ENCODE measurements around the gene GOLGA2. TPM values are rescaled to one million over a fixed set of nuclear protein-coding genes. Genes with fewer than 3 reads are reported as not detected.

The GOLGA2 gene
- total RNA-seq, 4 donors from 2014 or later: 18.4 to 174 (median 89.9) TPM

DNA sequence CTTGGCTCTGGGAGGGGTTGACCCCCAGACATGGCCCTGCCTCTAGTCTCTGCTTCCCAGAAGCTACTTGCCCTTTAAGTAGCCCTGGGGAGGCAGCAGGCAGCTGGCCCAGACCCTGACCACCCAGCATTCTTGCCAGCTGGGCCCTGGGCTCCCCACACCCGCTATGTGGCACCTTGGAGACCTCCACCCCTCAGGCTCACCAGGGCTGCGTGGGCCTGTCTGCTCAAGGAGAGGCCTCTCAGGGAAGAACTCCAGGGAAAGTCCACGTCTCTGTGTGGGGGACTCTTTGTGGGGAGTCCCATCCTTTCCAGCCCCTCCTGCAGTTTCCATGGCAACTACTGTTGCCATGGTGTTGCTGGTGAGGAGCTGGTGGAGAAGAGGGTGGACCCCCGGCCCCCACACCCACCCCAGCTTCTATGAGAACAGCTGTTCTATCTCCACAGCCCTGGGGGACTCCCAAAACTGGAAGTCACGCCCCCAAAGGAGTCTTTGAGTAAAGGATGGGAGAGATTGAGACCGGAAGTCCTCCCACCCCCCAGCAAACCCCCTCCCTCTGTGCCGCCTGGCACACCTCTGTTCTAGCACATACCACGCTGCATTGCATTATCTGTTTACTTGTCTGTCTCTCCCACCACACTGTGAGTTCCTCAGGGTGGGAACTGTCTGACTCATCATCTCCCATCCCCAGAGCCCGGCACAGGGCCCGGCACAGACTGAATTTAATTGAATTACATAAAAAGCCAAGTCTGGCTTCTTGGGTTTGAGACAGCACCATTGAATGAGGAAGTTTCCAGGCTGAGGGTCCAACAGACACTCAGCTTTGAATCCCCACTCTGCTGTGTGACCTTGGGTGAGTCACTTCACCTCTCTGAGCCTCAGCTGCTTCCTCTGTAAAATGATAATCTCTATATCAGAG, 60.1 kb downstream of the GOLGA2 start:
- TF ChIP-seq POLR2A (IDR thresholded peaks at IDR 0.05): no peak
- Histone ChIP-seq H3K4me1 (no peaks in the 10 kb centered on the region), H3K36me3 (no peaks in the 10 kb centered on the region), H3K27ac (peak overlapping the region; percentile 62 to 76), H3K4me3 (no peak overlapping the region), H3K9me3 (no peaks in the 10 kb centered on the region), H3K27me3 (no peaks in the 10 kb centered on the region)
- peak; percentile 61 to 69 for DNase-seq
- intact Hi-C loops (cut with DNase I; ENCODE audit: low total_unique reads): no loop called here

DNA sequence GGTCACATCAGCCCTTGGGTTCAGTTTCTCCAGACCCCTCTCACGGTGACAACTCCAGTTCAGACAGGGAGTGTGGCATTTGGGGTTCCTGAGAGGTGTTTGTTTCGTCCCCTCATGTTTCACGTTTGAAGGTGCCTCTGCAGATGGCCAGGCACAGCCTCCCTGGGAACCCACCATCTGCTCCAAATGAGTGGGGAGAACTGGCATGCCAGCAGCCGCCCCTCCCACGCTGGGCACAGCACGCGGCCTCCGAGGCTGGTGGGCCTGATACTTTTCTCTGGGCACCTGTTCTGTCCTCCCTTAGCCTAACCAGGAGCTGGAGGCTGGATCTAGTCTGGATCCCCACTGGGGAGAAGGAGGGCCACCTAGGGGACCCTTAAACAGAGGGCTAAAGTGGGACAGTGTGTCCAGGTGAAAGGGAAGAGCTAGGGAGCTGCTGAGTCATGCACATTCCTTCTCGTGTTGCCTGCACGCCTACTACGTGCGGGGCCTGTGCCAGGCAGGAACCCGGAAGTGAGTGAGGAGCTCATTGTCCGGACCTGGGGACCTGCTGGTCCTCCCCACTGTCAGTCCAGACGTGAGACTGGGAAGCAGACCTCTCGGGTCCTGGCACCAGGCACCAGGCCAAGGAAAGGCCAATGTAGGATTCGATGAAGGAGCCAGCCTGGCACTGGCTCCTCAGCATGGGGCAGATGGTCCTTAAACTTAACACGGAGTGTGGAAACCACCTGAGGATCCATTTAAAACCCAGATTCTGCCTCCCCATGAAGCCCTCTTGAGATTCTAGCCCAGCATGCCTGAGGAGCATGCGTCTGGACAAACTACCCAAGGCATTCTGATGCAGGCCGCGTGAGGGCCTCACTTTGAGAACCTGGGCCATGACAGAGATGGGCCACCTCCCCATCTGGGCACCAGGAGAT, 61.0 kb downstream of the GOLGA2 start:
- DNase-seq: no peak
- Histone ChIP-seq H3K27ac (peak overlapping the region; percentile 62 to 76), H3K9me3 (no peaks in the 10 kb centered on the region), H3K4me1 (no peaks in the 10 kb centered on the region), H3K36me3 (no peaks in the 10 kb centered on the region), H3K4me3 (no peak overlapping the region), H3K27me3 (no peaks in the 10 kb centered on the region)
- intact Hi-C loops (cut with DNase I; ENCODE audit: low total_unique reads): no loop called here
- no peak for TF ChIP-seq POLR2A (IDR thresholded peaks at IDR 0.05)
- TF ChIP-seq, protein P1, sequence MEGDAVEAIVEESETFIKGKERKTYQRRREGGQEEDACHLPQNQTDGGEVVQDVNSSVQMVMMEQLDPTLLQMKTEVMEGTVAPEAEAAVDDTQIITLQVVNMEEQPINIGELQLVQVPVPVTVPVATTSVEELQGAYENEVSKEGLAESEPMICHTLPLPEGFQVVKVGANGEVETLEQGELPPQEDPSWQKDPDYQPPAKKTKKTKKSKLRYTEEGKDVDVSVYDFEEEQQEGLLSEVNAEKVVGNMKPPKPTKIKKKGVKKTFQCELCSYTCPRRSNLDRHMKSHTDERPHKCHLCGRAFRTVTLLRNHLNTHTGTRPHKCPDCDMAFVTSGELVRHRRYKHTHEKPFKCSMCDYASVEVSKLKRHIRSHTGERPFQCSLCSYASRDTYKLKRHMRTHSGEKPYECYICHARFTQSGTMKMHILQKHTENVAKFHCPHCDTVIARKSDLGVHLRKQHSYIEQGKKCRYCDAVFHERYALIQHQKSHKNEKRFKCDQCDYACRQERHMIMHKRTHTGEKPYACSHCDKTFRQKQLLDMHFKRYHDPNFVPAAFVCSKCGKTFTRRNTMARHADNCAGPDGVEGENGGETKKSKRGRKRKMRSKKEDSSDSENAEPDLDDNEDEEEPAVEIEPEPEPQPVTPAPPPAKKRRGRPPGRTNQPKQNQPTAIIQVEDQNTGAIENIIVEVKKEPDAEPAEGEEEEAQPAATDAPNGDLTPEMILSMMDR (IDR thresholded peaks at IDR 0.05): no peak

DNA sequence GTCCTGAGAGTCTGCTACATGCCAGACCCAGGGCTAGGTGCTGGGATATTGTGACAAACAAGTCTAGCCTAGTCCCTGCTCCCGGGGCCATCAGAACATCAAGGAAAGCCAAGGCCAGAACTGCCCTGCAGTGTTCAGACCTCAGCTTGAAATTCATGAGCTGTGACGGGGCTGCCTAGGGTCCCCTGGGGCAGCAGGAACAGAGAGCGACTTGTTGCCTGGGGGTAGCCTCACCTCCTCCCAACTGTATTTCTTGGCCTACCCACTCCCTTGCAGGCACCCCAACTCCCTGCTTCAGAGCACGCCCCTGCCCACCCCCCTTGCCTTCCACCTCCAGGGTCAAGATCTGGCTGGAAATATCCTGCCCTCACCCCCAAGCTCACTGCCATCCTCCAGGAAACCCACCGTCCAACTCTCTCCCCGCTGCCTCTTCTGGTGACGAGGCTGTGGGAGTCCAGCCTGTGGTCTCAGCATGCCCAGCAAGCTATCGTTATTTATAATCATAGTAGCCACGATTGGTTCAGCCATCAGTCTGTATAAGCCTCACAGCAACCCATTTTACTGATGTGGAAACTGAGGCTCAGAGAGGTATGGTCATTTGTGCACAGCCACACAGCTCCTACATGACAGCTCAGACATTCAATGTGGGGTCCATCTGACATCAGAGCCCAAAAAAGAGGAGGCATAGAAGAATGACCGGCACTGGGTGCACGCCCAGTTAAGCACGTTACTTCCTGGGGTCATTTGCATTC, 61.9 kb downstream of the GOLGA2 start:
- no peak for TF ChIP-seq POLR2A (IDR thresholded peaks at IDR 0.05)
- TF ChIP-seq, protein P1 (IDR thresholded peaks at IDR 0.05): no peak
- DNase-seq: no peak
- Histone ChIP-seq H3K27ac (peak overlapping the region in 1 of 2 donors; percentile 76), H3K9me3 (no peaks in the 10 kb centered on the region), H3K27me3 (no peaks in the 10 kb centered on the region), H3K4me3 (no peak overlapping the region), H3K4me1 (no peaks in the 10 kb centered on the region), H3K36me3 (no peaks in the 10 kb centered on the region)
- intact Hi-C loops (cut with DNase I; ENCODE audit: low total_unique reads): no loop called here

DNA sequence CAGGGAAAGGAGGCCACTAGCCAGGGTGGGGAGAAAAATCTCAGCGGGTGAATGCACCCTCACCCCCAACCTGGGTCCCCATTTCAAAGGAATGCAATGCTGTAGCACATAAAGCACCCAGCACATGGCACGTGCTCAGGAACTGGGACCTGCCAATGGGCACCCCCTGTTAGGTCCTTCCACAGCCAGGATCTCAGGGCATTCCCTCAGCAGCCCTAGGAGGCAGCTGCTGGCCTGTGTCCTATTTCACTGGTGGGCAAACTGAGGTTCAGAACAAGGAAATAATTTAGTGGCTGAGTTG, 63.9 kb downstream of the GOLGA2 start:
- H3K9me3 ChIP-seq: no peaks in the 10 kb centered on the region
- intact Hi-C loops (cut with DNase I; ENCODE audit: low total_unique reads): no loop called here
- TF ChIP-seq, protein P1 (IDR thresholded peaks at IDR 0.05): no peak
- TF ChIP-seq POLR2A (IDR thresholded peaks at IDR 0.05): no peak
- peak overlapping the region in 1 of 2 donors; percentile 21 for H3K27ac ChIP-seq
- H3K27me3 ChIP-seq: no peaks in the 10 kb centered on the region
- no peak overlapping the region for H3K4me3 ChIP-seq
- no peak for DNase-seq
- no peaks in the 10 kb centered on the region for H3K4me1 ChIP-seq
- H3K36me3 ChIP-seq: no peaks in the 10 kb centered on the region

DNA sequence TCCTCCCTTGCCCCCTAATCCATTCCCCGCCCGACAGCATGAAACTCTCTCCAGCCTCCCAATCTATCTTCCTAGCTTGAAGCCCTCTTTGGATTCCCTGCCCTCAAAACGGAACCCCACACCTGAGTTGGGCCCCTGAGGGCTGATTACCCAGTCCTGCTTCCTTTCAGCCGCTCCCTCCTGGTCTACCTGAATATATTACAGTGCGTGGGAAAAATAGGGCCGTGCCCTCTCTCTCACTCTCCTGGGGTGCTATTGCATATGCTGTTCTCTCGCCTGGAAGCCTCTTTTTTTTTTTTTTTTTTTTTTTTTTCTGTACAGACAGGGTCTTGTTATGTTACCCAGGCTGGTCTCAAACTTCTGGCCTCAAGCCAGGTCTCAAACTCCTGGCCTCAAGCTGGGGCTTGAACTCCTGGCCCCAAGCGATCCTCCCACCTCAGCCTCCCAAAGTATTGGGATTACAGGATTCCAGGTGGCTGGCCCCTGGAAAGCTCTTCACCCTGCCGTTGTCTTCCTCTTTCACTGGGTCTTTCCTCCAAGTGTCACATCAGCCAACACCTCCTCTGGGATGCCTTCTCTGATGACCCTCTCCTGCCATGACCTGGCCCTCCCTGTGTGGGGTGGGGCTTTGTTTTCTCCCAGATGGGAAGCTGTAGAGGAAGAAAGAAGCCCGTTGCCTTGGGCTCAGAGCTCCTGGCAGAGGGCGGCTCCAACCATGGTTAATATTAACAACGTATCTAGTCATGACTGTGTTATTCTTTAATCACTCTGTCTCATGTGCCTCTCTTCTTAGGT, 64.4 kb downstream of the GOLGA2 start:
- peak overlapping the region in 1 of 2 donors; percentile 21 for H3K27ac ChIP-seq
- H3K27me3 ChIP-seq: no peaks in the 10 kb centered on the region
- no peaks in the 10 kb centered on the region for H3K4me1 ChIP-seq
- no peaks in the 10 kb centered on the region for H3K9me3 ChIP-seq
- no peaks in the 10 kb centered on the region for H3K36me3 ChIP-seq
- H3K4me3 ChIP-seq: no peak overlapping the region
- intact Hi-C loops (cut with DNase I; ENCODE audit: low total_unique reads): no loop called here
- DNase-seq: no peak
- TF ChIP-seq, protein P1 (IDR thresholded peaks at IDR 0.05): no peak
- no peak for TF ChIP-seq POLR2A (IDR thresholded peaks at IDR 0.05)
